NCI-H1092 (cell line): Measurements from ENCODE around the gene ZEB2.

Source experiments
- DNase-seq: peaks from one replicate; lab custom pipeline; 2025; lab: John Stamatoyannopoulos, UW

ZEB2 gene

GRCh38 chr2:144495227-144496091 is 24.5 kb downstream of the ZEB2 start:
- DNase-seq: no peak

- no peak for DNase-seq
These were observed 26.7 kb downstream of the ZEB2 start for GRCh38 chr2:144493027-144493809.

GRCh38 chr2:144490857-144491256 is 29.1 kb downstream of the ZEB2 start:
- DNase-seq: no peak

GRCh38 chr2:144490017-144490416 is 29.9 kb downstream of the ZEB2 start:
- no peak for DNase-seq

- no peak for DNase-seq
These were observed 30.5 kb downstream of the ZEB2 start for GRCh38 chr2:144489315-144489916.

GRCh38 chr2:144484201-144484948 is 35.5 kb downstream of the ZEB2 start:
- DNase-seq: no peak

GRCh38 chr2:144481666-144482065 is 38.3 kb downstream of the ZEB2 start:
- no peak for DNase-seq

GRCh38 chr2:144481109-144481508 is 38.8 kb downstream of the ZEB2 start:
- no peak for DNase-seq

GRCh38 chr2:144480285-144480684 is 39.6 kb downstream of the ZEB2 start:
- DNase-seq: no peak

GRCh38 chr2:144479659-144480058 is 40.3 kb downstream of the ZEB2 start:
- no peak for DNase-seq

- DNase-seq: no peak
These were observed 40.8 kb downstream of the ZEB2 start for GRCh38 chr2:144479138-144479537.

GRCh38 chr2:144477957-144478311 is 42.0 kb downstream of the ZEB2 start:
- no peak for DNase-seq

GRCh38 chr2:144477281-144477956 is 42.5 kb downstream of the ZEB2 start:
- no peak for DNase-seq

- no peak for DNase-seq
These were observed 43.2 kb downstream of the ZEB2 start for GRCh38 chr2:144476682-144477081.

- DNase-seq: no peak
These were observed 44.2 kb downstream of the ZEB2 start for GRCh38 chr2:144475569-144476275.

- no peak for DNase-seq
These were observed 44.9 kb downstream of the ZEB2 start for GRCh38 chr2:144475044-144475443.

- DNase-seq: no peak
These were observed 45.9 kb downstream of the ZEB2 start for GRCh38 chr2:144474017-144474416.

- no peak for DNase-seq
These were observed 47.0 kb downstream of the ZEB2 start for GRCh38 chr2:144472911-144473310.

- no peak for DNase-seq
These were observed 47.9 kb downstream of the ZEB2 start for GRCh38 chr2:144472046-144472412.

- DNase-seq: no peak
These were observed 48.4 kb downstream of the ZEB2 start for GRCh38 chr2:144471305-144472045.
